ENCODE results near the gene TP73.

The TP73 gene

GRCh38 chr1:3729594-3730542, 77.6 kb downstream of the TP73 start:
- DNase-seq (ENCODE audit: low spot score): no peak

GRCh38 chr1:3730543-3731247, 78.4 kb downstream of the TP73 start:
- no peak for DNase-seq (ENCODE audit: low spot score)

- no peak for DNase-seq (ENCODE audit: low spot score)
Measured at GRCh38 chr1:3731583-3732433, 79.5 kb downstream of the TP73 start.

GRCh38 chr1:3732434-3733093, 80.2 kb downstream of the TP73 start:
- no peak for DNase-seq (ENCODE audit: low spot score)

- no peak for DNase-seq (ENCODE audit: low spot score)
Measured at GRCh38 chr1:3733094-3733882, 81.0 kb downstream of the TP73 start.

- no peak for DNase-seq (ENCODE audit: low spot score)
Measured at GRCh38 chr1:3733883-3734589, 81.7 kb downstream of the TP73 start.

GRCh38 chr1:3734602-3735001, 82.3 kb downstream of the TP73 start:
- no peak for DNase-seq (ENCODE audit: low spot score)

- no peak for DNase-seq (ENCODE audit: low spot score)
Measured at GRCh38 chr1:3735027-3735681, 82.8 kb downstream of the TP73 start.

- DNase-seq (ENCODE audit: low spot score): no peak
Measured at GRCh38 chr1:3735688-3736087, 83.4 kb downstream of the TP73 start.

GRCh38 chr1:3736131-3736561, 83.8 kb downstream of the TP73 start:
- DNase-seq (ENCODE audit: low spot score): no peak

- DNase-seq (ENCODE audit: low spot score): no peak
Measured at GRCh38 chr1:3736708-3737107, 84.4 kb downstream of the TP73 start.

- DNase-seq (ENCODE audit: low spot score): no peak
Measured at GRCh38 chr1:3738943-3739342, 86.6 kb downstream of the TP73 start.

- no peak for DNase-seq (ENCODE audit: low spot score)
Measured at GRCh38 chr1:3740042-3740441, 87.7 kb downstream of the TP73 start.

GRCh38 chr1:3740752-3741151, 88.4 kb downstream of the TP73 start:
- DNase-seq (ENCODE audit: low spot score): no peak

GRCh38 chr1:3741566-3742438, 89.5 kb downstream of the TP73 start:
- no peak for DNase-seq (ENCODE audit: low spot score)

GRCh38 chr1:3742439-3743298, 90.4 kb downstream of the TP73 start:
- DNase-seq (ENCODE audit: low spot score): no peak

- no peak for DNase-seq (ENCODE audit: low spot score)
Measured at GRCh38 chr1:3743421-3743820, 91.1 kb downstream of the TP73 start.

GRCh38 chr1:3743826-3744225, 91.5 kb downstream of the TP73 start:
- no peak for DNase-seq (ENCODE audit: low spot score)
